ENCODE data around the gene ZNF385B.

ZNF385B gene

GRCh38 chr2:179809606-179810005 lies 51.8 kb downstream of the ZNF385B start:
- no peak overlapping the region for H2BK12ac ChIP-seq (ENCODE audit: low read length in 2 of 2)
- H3K36me3 ChIP-seq (ENCODE audit: control insufficient read depth in 1 of 2, insufficient read depth in 2 of 2, low read depth in 1 of 2, low read length in 2 of 2) = no peaks in the 10 kb centered on the region
- no peak overlapping the region for H3K9ac ChIP-seq (ENCODE audit: low read length)
- no peak overlapping the region for H2AK5ac ChIP-seq (ENCODE audit: low read length, severe bottlenecking)
- H3K27ac ChIP-seq (ENCODE audit: low read length, poor library complexity, severe bottlenecking) = no peak overlapping the region
- H3K23ac ChIP-seq (ENCODE audit: low read length in 2 of 2) = no peak overlapping the region
- H3K27me3 ChIP-seq (ENCODE audit: control insufficient read depth in 1 of 2, insufficient read depth in 1 of 2, low read length in 2 of 2) = no peaks in the 10 kb centered on the region
- H2BK5ac ChIP-seq (ENCODE audit: low read depth, low read length, poor library complexity, severe bottlenecking) = no peak overlapping the region
- no peak overlapping the region for H3K4ac ChIP-seq (ENCODE audit: low read depth in 1 of 2, low read length in 2 of 2)
- no peak overlapping the region for H3K4me2 ChIP-seq (ENCODE audit: low read length, poor library complexity, severe bottlenecking)
- WGBS = no CpG with 5 or more reads among the region's 4 CpGs
- H3K79me1 ChIP-seq (replicated peaks; ENCODE audit: low read length, poor library complexity, severe bottlenecking) = no peaks in the 10 kb centered on the region
- H3K18ac ChIP-seq (ENCODE audit: low read depth in 1 of 2, low read length in 2 of 2) = no peak overlapping the region
- no peak overlapping the region for H2BK15ac ChIP-seq (ENCODE audit: low read depth, poor library complexity, severe bottlenecking)
- no peak for DNase-seq
- no peak overlapping the region for H4K8ac ChIP-seq (ENCODE audit: low read length)
- H2BK120ac ChIP-seq (ENCODE audit: low read depth, low read length) = no peak overlapping the region
- no peak overlapping the region for H4K91ac ChIP-seq (ENCODE audit: low read length)
- no peaks in the 10 kb centered on the region for H3K4me1 ChIP-seq (ENCODE audit: control insufficient read depth, insufficient read depth, low read depth, low read length)
- no peaks in the 10 kb centered on the region for H3K9me3 ChIP-seq (ENCODE audit: control insufficient read depth, low read length)
- H3K14ac ChIP-seq (ENCODE audit: low read length in 2 of 2) = no peak overlapping the region
- no peak overlapping the region for H2AFZ ChIP-seq (ENCODE audit: low read depth, low read length)
- H3K4me3 ChIP-seq (ENCODE audit: insufficient read depth in 1 of 2, low read depth in 1 of 2, low read length in 2 of 2) = no peak overlapping the region

GRCh38 chr2:179805001-179805400 lies 56.4 kb downstream of the ZNF385B start:
- H3K9me3 ChIP-seq (ENCODE audit: control insufficient read depth, low read length) = no peaks in the 10 kb centered on the region
- no peak overlapping the region for H2BK5ac ChIP-seq (ENCODE audit: low read depth, low read length, poor library complexity, severe bottlenecking)
- H4K8ac ChIP-seq (ENCODE audit: low read length) = no peak overlapping the region
- no peak overlapping the region for H3K18ac ChIP-seq (ENCODE audit: low read depth in 1 of 2, low read length in 2 of 2)
- 100% methylated on average over 2 of the region's 3 CpGs for WGBS
- no peak overlapping the region for H2BK12ac ChIP-seq (ENCODE audit: low read length in 2 of 2)
- H3K23ac ChIP-seq (ENCODE audit: low read length in 2 of 2) = no peak overlapping the region
- DNase-seq = no peak
- H2AK5ac ChIP-seq (ENCODE audit: low read length, severe bottlenecking) = no peak overlapping the region
- H2BK15ac ChIP-seq (ENCODE audit: low read depth, poor library complexity, severe bottlenecking) = no peak overlapping the region
- H3K36me3 ChIP-seq (ENCODE audit: control insufficient read depth in 1 of 2, insufficient read depth in 2 of 2, low read depth in 1 of 2, low read length in 2 of 2) = no peaks in the 10 kb centered on the region
- no peak overlapping the region for H2BK120ac ChIP-seq (ENCODE audit: low read depth, low read length)
- no peak overlapping the region for H4K91ac ChIP-seq (ENCODE audit: low read length)
- H2AFZ ChIP-seq (ENCODE audit: low read depth, low read length) = no peak overlapping the region
- H3K27ac ChIP-seq (ENCODE audit: low read length, poor library complexity, severe bottlenecking) = no peak overlapping the region
- H3K4me1 ChIP-seq (ENCODE audit: control insufficient read depth, insufficient read depth, low read depth, low read length) = no peaks in the 10 kb centered on the region
- H3K4ac ChIP-seq (ENCODE audit: low read depth in 1 of 2, low read length in 2 of 2) = no peak overlapping the region
- no peak overlapping the region for H3K4me3 ChIP-seq (ENCODE audit: insufficient read depth in 1 of 2, low read depth in 1 of 2, low read length in 2 of 2)
- no peaks in the 10 kb centered on the region for H3K27me3 ChIP-seq (ENCODE audit: control insufficient read depth in 1 of 2, insufficient read depth in 1 of 2, low read length in 2 of 2)
- H3K4me2 ChIP-seq (ENCODE audit: low read length, poor library complexity, severe bottlenecking) = no peak overlapping the region
- H3K79me1 ChIP-seq (replicated peaks; ENCODE audit: low read length, poor library complexity, severe bottlenecking) = no peaks in the 10 kb centered on the region
- no peak overlapping the region for H3K14ac ChIP-seq (ENCODE audit: low read length in 2 of 2)
- H3K9ac ChIP-seq (ENCODE audit: low read length) = no peak overlapping the region

- H3K36me3 ChIP-seq (ENCODE audit: control insufficient read depth in 1 of 2, insufficient read depth in 2 of 2, low read depth in 1 of 2, low read length in 2 of 2) = no peaks in the 10 kb centered on the region
- H2BK15ac ChIP-seq (ENCODE audit: low read depth, poor library complexity, severe bottlenecking) = no peak overlapping the region
- no peak overlapping the region for H3K9ac ChIP-seq (ENCODE audit: low read length)
- no peaks in the 10 kb centered on the region for H3K27me3 ChIP-seq (ENCODE audit: control insufficient read depth in 1 of 2, insufficient read depth in 1 of 2, low read length in 2 of 2)
- H2AFZ ChIP-seq (ENCODE audit: low read depth, low read length) = no peak overlapping the region
- no peaks in the 10 kb centered on the region for H3K79me1 ChIP-seq (replicated peaks; ENCODE audit: low read length, poor library complexity, severe bottlenecking)
- H3K4me3 ChIP-seq (ENCODE audit: insufficient read depth in 1 of 2, low read depth in 1 of 2, low read length in 2 of 2) = no peak overlapping the region
- H2BK120ac ChIP-seq (ENCODE audit: low read depth, low read length) = no peak overlapping the region
- H2BK5ac ChIP-seq (ENCODE audit: low read depth, low read length, poor library complexity, severe bottlenecking) = no peak overlapping the region
- H4K91ac ChIP-seq (ENCODE audit: low read length) = no peak overlapping the region
- 64% methylated on average over 2 of the region's 2 CpGs for WGBS
- H3K9me3 ChIP-seq (ENCODE audit: control insufficient read depth, low read length) = no peaks in the 10 kb centered on the region
- H3K18ac ChIP-seq (ENCODE audit: low read depth in 1 of 2, low read length in 2 of 2) = no peak overlapping the region
- no peak overlapping the region for H3K27ac ChIP-seq (ENCODE audit: low read length, poor library complexity, severe bottlenecking)
- H3K4ac ChIP-seq (ENCODE audit: low read depth in 1 of 2, low read length in 2 of 2) = no peak overlapping the region
- no peak overlapping the region for H4K8ac ChIP-seq (ENCODE audit: low read length)
- no peak overlapping the region for H2AK5ac ChIP-seq (ENCODE audit: low read length, severe bottlenecking)
- no peak overlapping the region for H3K23ac ChIP-seq (ENCODE audit: low read length in 2 of 2)
- H3K4me1 ChIP-seq (ENCODE audit: control insufficient read depth, insufficient read depth, low read depth, low read length) = no peaks in the 10 kb centered on the region
- no peak for DNase-seq
- H2BK12ac ChIP-seq (ENCODE audit: low read length in 2 of 2) = no peak overlapping the region
- H3K14ac ChIP-seq (ENCODE audit: low read length in 2 of 2) = no peak overlapping the region
- H3K4me2 ChIP-seq (ENCODE audit: low read length, poor library complexity, severe bottlenecking) = no peak overlapping the region
Measured at GRCh38 chr2:179804206-179804605, 57.2 kb downstream of the ZNF385B start.

- Histone ChIP-seq H3K9ac (ENCODE audit: low read length) (no peak overlapping the region), H3K27me3 (ENCODE audit: control insufficient read depth in 1 of 2, insufficient read depth in 1 of 2, low read length in 2 of 2) (no peaks in the 10 kb centered on the region), H2BK120ac (ENCODE audit: low read depth, low read length) (no peak overlapping the region), H2BK15ac (ENCODE audit: low read depth, poor library complexity, severe bottlenecking) (no peak overlapping the region), H3K79me1 (replicated peaks; ENCODE audit: low read length, poor library complexity, severe bottlenecking) (no peaks in the 10 kb centered on the region), H3K4me3 (ENCODE audit: insufficient read depth in 1 of 2, low read depth in 1 of 2, low read length in 2 of 2) (no peak overlapping the region), H3K4me2 (ENCODE audit: low read length, poor library complexity, severe bottlenecking) (no peak overlapping the region), H3K14ac (ENCODE audit: low read length in 2 of 2) (no peak overlapping the region), H3K23ac (ENCODE audit: low read length in 2 of 2) (no peak overlapping the region), H3K36me3 (ENCODE audit: control insufficient read depth in 1 of 2, insufficient read depth in 2 of 2, low read depth in 1 of 2, low read length in 2 of 2) (no peaks in the 10 kb centered on the region), H3K4ac (ENCODE audit: low read depth in 1 of 2, low read length in 2 of 2) (no peak overlapping the region), H3K9me3 (ENCODE audit: control insufficient read depth, low read length) (no peaks in the 10 kb centered on the region), H3K18ac (ENCODE audit: low read depth in 1 of 2, low read length in 2 of 2) (no peak overlapping the region), H2AFZ (ENCODE audit: low read depth, low read length) (no peak overlapping the region), H2BK5ac (ENCODE audit: low read depth, low read length, poor library complexity, severe bottlenecking) (no peak overlapping the region), H3K4me1 (ENCODE audit: control insufficient read depth, insufficient read depth, low read depth, low read length) (no peaks in the 10 kb centered on the region), H4K91ac (ENCODE audit: low read length) (no peak overlapping the region), H2AK5ac (ENCODE audit: low read length, severe bottlenecking) (no peak overlapping the region), H3K27ac (ENCODE audit: low read length, poor library complexity, severe bottlenecking) (no peak overlapping the region), H4K8ac (ENCODE audit: low read length) (no peak overlapping the region), H2BK12ac (ENCODE audit: low read length in 2 of 2) (no peak overlapping the region)
- 89% methylated on average over 2 of the region's 2 CpGs for WGBS
- no peak for DNase-seq
Measured at GRCh38 chr2:179802051-179802882, 59.1 kb downstream of the ZNF385B start.
